SK-N-SH (cell line): ENCODE data around the gene VPS18. TPM values are rescaled to one million over a fixed set of nuclear protein-coding genes. Genes with fewer than 3 reads are reported as not detected.

Experiments used
- CTCF ChIA-PET: fragments of 300-600, 350-600 bp; formaldehyde crosslinking; extraction: SDS; loops from one replicate; lab custom pipeline; 2021; lab: Yijun Ruan, JAX
- POLR2A ChIA-PET: fragments of 350-600 bp; sonication (Branson Sonifier 250); formaldehyde crosslinking; extraction: SDS; loops from one replicate; lab custom pipeline; 2020; ENCODE audit warnings: antibody characterized with exemption, inconsistent platforms; lab: Yijun Ruan, JAX
- DNase-seq: peaks from one replicate; pipeline ENCODE4 v3.0.0; 2012
- H2AFZ ChIP-seq: fragments of 200-600 bp; sonication (generic); 2 replicates; pipeline ENCODE4 v1.8.1; 2016; ENCODE audit warnings: antibody characterized with exemption, mild to moderate bottlenecking, low read depth
- H3F3A ChIP-seq: fragments of 200-600 bp; sonication (generic); replicated peaks from 2 replicates; pipeline ENCODE3; 2016; ENCODE audit warnings: antibody characterized with exemption, mild to moderate bottlenecking; ENCODE audit not compliant: insufficient read depth
- H3K27ac ChIP-seq, 2 experiments: fragments of 200-500 bp in 1 of 2; fragments of 200-600 bp in 1 of 2; sonication (Bioruptor generic) in 1 of 2; sonication (generic), shearing (Covaris generic) in 1 of 2; 2 replicates each; pipeline versions ENCODE4 v1.5.1 to v1.6.1; 2014 to 2016; ENCODE audit warnings: low read depth in 2 of 2, inconsistent platforms in 1 of 2, low read length in 1 of 2, mild to moderate bottlenecking in 1 of 2, mixed read lengths in 1 of 2
- H3K27me3 ChIP-seq: fragments of 200-600 bp; sonication (generic), shearing (Covaris generic); 2 replicates; pipeline ENCODE4 v1.6.1; 2016; ENCODE audit warnings: mixed run types; ENCODE audit not compliant: insufficient read depth
- H3K36me3 ChIP-seq, 2 experiments: fragments of 200-500 bp in 1 of 2; fragments of 200-600 bp in 1 of 2; sonication (Bioruptor generic) in 1 of 2; sonication (generic) in 1 of 2; replicated peaks in 1 of 2; 2 replicates each; pipeline versions ENCODE3 to v1.5.1; 2014 to 2016; ENCODE audit warnings: low read length in 1 of 2, mild to moderate bottlenecking in 1 of 2; ENCODE audit not compliant: insufficient read depth in 2 of 2, control insufficient read depth in 1 of 2
- H3K4me1 ChIP-seq, 2 experiments: fragments of 200-500 bp in 1 of 2; fragments of 200-600 bp in 1 of 2; sonication (Bioruptor generic) in 1 of 2; sonication (generic), shearing (Covaris generic) in 1 of 2; 2 replicates each; pipeline versions ENCODE4 v1.5.1 to v1.6.1; 2014 to 2016; ENCODE audit warnings: low read depth in 1 of 2, low read length in 1 of 2, mixed run types in 1 of 2; ENCODE audit not compliant: insufficient read depth in 2 of 2, control insufficient read depth in 1 of 2
- H3K4me2 ChIP-seq: fragments of 200-600 bp; sonication (generic), shearing (Covaris generic); 2 replicates; pipeline ENCODE4 v1.6.1; 2017; ENCODE audit warnings: mixed run types
- H3K4me3 ChIP-seq, 2 experiments: fragments of 200-500 bp in 1 of 2; fragments of 200-600 bp in 1 of 2; sonication (Bioruptor generic) in 1 of 2; sonication (generic), shearing (Covaris generic) in 1 of 2; 2 replicates each; pipeline versions ENCODE4 v1.5.1 to v1.8.1; 2014 to 2016; ENCODE audit warnings: low read depth in 2 of 2, inconsistent platforms in 1 of 2, low read length in 1 of 2, mild to moderate bottlenecking in 1 of 2, mixed read lengths in 1 of 2, moderate library complexity in 1 of 2
- H3K79me2 ChIP-seq: fragments of 200-600 bp; sonication (generic); 2 replicates; pipeline ENCODE4 v1.8.1; 2017; ENCODE audit warnings: mild to moderate bottlenecking; ENCODE audit not compliant: insufficient read depth
- H3K9ac ChIP-seq: fragments of 200-600 bp; sonication (generic); 2 replicates; pipeline ENCODE4 v1.6.1; 2017; ENCODE audit warnings: mixed run types
- H3K9me2 ChIP-seq: fragments of 200-600 bp; sonication (generic); 2 replicates; pipeline ENCODE4 v1.6.1; 2017; ENCODE audit warnings: mixed run types
- H3K9me3 ChIP-seq: fragments of 200-600 bp; sonication (generic); 2 replicates; pipeline ENCODE4 v1.6.1; 2017; ENCODE audit warnings: mixed run types, mild to moderate bottlenecking, moderate library complexity
- H4K20me1 ChIP-seq: fragments of 200-600 bp; sonication (generic); 2 replicates; pipeline ENCODE4 v1.6.1; 2017; ENCODE audit warnings: mild to moderate bottlenecking, mixed run types; ENCODE audit not compliant: insufficient read depth
- CHD2 ChIP-seq: fragments of 150-350 bp; IDR thresholded peaks from 2 replicates; pipeline ENCODE4 v1.6.1; 2018; ENCODE audit warnings: low read length; ENCODE audit not compliant: partially characterized antibody
- CTCF ChIP-seq: fragments of 200-600 bp; sonication (generic); IDR thresholded peaks from 2 replicates; pipeline ENCODE4 v1.6.1; 2017; ENCODE audit warnings: antibody characterized with exemption, mild to moderate bottlenecking, moderate library complexity
- ELF1 ChIP-seq: IDR thresholded peaks from 2 replicates; pipeline ENCODE4 v1.4.0; 2012
- EP300 ChIP-seq, 2 experiments: IDR thresholded peaks; 2 replicates each; pipeline versions ENCODE4 v1.4.0 to v1.6.1; 2012; ENCODE audit warnings: borderline replicate concordance in 1 of 2, low read depth in 1 of 2, low read length in 1 of 2
- FOSL2 ChIP-seq: IDR thresholded peaks from 2 replicates; pipeline ENCODE4 v1.4.0; 2012; ENCODE audit warnings: low read depth, mild to moderate bottlenecking, moderate library complexity, borderline replicate concordance
- GABPA ChIP-seq: IDR thresholded peaks from 2 replicates; pipeline ENCODE4 v1.4.0; 2012; ENCODE audit warnings: low read depth, mild to moderate bottlenecking
- NFIC ChIP-seq: IDR thresholded peaks from 2 replicates; pipeline ENCODE4 v1.4.0; 2012; ENCODE audit warnings: borderline replicate concordance
- PBX3 ChIP-seq: IDR thresholded peaks from 2 replicates; pipeline ENCODE4; 2012
- RFX5 ChIP-seq: IDR thresholded peaks from 2 replicates; pipeline ENCODE4 v1.6.1; 2012; ENCODE audit warnings: mild to moderate bottlenecking, improper control_type of control experiment, low read length
- SMC3 ChIP-seq: IDR thresholded peaks from 2 replicates; pipeline ENCODE4 v1.6.1; 2012; ENCODE audit warnings: low read depth, low read length, improper control_type of control experiment
- TAF1 ChIP-seq: IDR thresholded peaks from 2 replicates; pipeline ENCODE4 v1.6.1; 2012; ENCODE audit warnings: low read depth, mild to moderate bottlenecking, low read length, moderate library complexity, borderline replicate concordance
- TCF12 ChIP-seq: IDR thresholded peaks from 2 replicates; pipeline ENCODE4 v1.4.0; 2012
- TEAD4 ChIP-seq: IDR thresholded peaks from 2 replicates; pipeline ENCODE4 v1.4.0; 2012; ENCODE audit warnings: mild to moderate bottlenecking, borderline replicate concordance; ENCODE audit not compliant: insufficient read depth
- USF2 ChIP-seq: fragments of 150-350 bp; IDR thresholded peaks from 2 replicates; pipeline ENCODE4 v1.6.1; 2017; ENCODE audit warnings: antibody characterized with exemption, low read length, low read depth, borderline replicate concordance
- YY1 ChIP-seq: IDR thresholded peaks from 2 replicates; pipeline ENCODE4 v1.4.0; 2012; ENCODE audit warnings: low read depth, mild to moderate bottlenecking
- WGBS: methylation state at CpG from one replicate; pipeline ENCODE4 v1.1.6; 2017; ENCODE audit warnings: low lambda C conversion rate; 5-methylcytosine and 5-hydroxymethylcytosine counted together
- polyA plus RNA-seq, 3 experiments: library from polyadenylated mRNA; depleted of rRNA; stranded (reverse); fragments of >200 nt; gene quantifications; 2 replicates each; pipeline ENCODE4 v1.2.3, GENCODE V29; 2012
- TF ChIP-seq, protein P1 (sequence below): IDR thresholded peaks from 2 replicates; pipeline ENCODE4 v1.6.1; 2012; ENCODE audit warnings: mild to moderate bottlenecking, low read depth, low read length, moderate library complexity
- TF ChIP-seq, protein P2 (sequence below): IDR thresholded peaks from 2 replicates; pipeline ENCODE4 v1.4.0; 2012; ENCODE audit warnings: low read depth

Gene VPS18
- polyA plus RNA-seq, 1 of the 3 experiments (the other 2 are of a cell fraction) = 14.1 TPM

GRCh38 chr15:40901053-40901443, 6.8 kb downstream of the VPS18 start:
- ChIA-PET CTCF (interaction anchor here (1.4 to 23.8 kb wide), 4 partner anchors 9 to 121 kb away, joined by 5 to 675 read pairs (median 173); partner anchors contain the start of gene DLL4), POLR2A (no interaction called here)
- Histone ChIP-seq H3K36me3 (peaks cover 19 to 42% of the 10 kb centered on the region in 2 experiments), H3K9ac (no peak overlapping the region), H3K27ac (no peak overlapping the region), H3K9me2 (no peaks in the 10 kb centered on the region), H3K4me1 (peaks cover 0 to 6% of the 10 kb centered on the region in 2 experiments; a peak in 1 of 4 replicates), H3K4me2 (no peak overlapping the region), H2AFZ (no peak overlapping the region), H3K9me3 (no peaks in the 10 kb centered on the region), H3F3A (peaks cover 27% of the 10 kb centered on the region), H3K4me3 (no peak overlapping the region), H3K79me2 (peaks cover 31% of the 10 kb centered on the region), H4K20me1 (peaks cover 20% of the 10 kb centered on the region; the same call in 1 of the 2 replicates), H3K27me3 (no peaks in the 10 kb centered on the region)
- WGBS = 75% methylated on average over 5 of the region's 5 CpGs
- no peak for DNase-seq
- TF ChIP-seq, protein P1, sequence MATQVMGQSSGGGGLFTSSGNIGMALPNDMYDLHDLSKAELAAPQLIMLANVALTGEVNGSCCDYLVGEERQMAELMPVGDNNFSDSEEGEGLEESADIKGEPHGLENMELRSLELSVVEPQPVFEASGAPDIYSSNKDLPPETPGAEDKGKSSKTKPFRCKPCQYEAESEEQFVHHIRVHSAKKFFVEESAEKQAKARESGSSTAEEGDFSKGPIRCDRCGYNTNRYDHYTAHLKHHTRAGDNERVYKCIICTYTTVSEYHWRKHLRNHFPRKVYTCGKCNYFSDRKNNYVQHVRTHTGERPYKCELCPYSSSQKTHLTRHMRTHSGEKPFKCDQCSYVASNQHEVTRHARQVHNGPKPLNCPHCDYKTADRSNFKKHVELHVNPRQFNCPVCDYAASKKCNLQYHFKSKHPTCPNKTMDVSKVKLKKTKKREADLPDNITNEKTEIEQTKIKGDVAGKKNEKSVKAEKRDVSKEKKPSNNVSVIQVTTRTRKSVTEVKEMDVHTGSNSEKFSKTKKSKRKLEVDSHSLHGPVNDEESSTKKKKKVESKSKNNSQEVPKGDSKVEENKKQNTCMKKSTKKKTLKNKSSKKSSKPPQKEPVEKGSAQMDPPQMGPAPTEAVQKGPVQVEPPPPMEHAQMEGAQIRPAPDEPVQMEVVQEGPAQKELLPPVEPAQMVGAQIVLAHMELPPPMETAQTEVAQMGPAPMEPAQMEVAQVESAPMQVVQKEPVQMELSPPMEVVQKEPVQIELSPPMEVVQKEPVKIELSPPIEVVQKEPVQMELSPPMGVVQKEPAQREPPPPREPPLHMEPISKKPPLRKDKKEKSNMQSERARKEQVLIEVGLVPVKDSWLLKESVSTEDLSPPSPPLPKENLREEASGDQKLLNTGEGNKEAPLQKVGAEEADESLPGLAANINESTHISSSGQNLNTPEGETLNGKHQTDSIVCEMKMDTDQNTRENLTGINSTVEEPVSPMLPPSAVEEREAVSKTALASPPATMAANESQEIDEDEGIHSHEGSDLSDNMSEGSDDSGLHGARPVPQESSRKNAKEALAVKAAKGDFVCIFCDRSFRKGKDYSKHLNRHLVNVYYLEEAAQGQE = no peak
- TF ChIP-seq GABPA (no peak), USF2 (no peak), TAF1 (no peak), EP300 (IDR thresholded peaks at IDR 0.05; ENCODE audit: borderline replicate concordance in 1 of 2, low read depth in 1 of 2, low read length in 1 of 2) (no peak), CTCF (no peak), CHD2 (no peak), PBX3 (no peak), YY1 (no peak), TEAD4 (no peak), NFIC (no peak), FOSL2 (no peak), RFX5 (no peak), ELF1 (no peak), SMC3 (no peak), TCF12 (no peak)
- TF ChIP-seq, protein P2, sequence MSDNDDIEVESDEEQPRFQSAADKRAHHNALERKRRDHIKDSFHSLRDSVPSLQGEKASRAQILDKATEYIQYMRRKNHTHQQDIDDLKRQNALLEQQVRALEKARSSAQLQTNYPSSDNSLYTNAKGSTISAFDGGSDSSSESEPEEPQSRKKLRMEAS = no peak
